GM21390 (cell line): Measurements from ENCODE around the gene COA8.
"Not testable (repeated sequence)": the region's sequence is repeated elsewhere in the genome, so short reads cannot be mapped to it uniquely, and the experiment has no call there.

Source experiments
- ATAC-seq: cut with Tn5 transposase; IDR thresholded peaks from one replicate; pipeline ENCODE4 v1.9.1; 2021; ENCODE audit not compliant: unreplicated experiment

COA8 gene

GRCh38 chr14:103525430-103526246 lies 37.1 kb upstream of the COA8 start:
- not testable (repeated sequence) for ATAC-seq

GRCh38 chr14:103526247-103526913 lies 36.4 kb upstream of the COA8 start:
- no peak for ATAC-seq

GRCh38 chr14:103526914-103527248 lies 35.9 kb upstream of the COA8 start:
- ATAC-seq, result no peak

- peak; percentile 55 for ATAC-seq
Observed at GRCh38 chr14:103527408-103528145, 35.2 kb upstream of the COA8 start.

DNA sequence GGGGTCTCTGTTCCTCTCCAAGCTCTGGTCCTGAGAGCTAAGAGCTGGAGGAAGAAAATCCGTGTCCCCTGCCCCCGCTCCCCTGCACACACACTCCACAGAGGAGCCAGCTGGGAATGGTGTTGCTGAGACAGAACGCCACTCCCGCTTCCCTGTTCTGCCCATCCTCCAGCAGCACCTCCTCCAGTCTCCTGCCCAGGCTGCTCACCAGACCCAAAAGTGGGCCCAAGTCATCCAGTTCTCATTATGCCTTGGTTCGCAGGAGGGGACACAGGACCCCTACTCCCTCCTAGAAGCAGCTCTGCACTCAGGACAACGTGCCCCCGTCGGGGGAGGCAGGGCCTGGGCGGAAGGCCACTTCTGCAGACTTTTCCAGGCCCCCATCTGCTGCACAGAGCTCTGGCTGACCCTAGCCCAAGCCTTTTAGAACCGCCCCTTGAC lies 34.6 kb upstream of the COA8 start:
- no peak for ATAC-seq

DNA sequence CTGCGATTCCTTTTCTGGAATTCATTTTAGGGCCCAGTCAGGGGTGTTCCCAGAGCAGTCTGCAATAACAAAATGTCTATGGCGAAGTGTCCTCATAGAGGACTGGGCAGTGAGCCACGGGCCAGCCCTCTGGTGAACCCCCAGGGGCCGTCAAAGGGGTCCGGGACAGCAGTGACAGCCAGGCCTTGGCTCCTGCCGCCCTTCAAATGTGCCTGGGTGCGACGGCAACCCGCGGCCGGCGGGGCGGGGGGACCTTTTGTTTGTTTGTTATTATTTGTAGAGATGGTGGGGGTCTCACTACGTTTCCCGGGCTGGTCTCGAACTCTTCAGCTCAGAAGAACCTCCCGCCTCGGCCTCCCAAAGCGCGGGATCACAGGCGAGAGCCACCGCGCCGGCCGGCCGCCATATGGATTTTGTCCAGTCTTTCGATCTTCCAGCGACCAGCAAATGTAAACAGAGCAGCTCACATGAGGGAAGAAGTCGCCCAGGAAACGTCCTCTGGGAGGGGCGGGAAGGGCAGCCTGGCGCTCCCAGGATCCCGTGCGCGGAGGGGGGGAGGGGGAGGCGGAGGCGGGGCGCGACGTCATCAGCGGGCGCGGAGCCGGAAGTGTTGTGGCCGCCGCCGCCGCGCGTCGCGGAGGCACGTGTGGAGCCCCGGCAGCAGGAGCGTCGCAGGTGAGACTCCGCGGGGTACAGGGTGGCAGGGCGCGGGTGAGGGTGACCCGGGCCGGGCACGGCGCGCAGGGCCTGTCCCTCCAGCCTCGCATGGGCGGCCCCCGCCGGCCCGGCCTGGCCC lies 34.0 kb upstream of the COA8 start, which contains the start of gene TRMT61A:
Gene TRMT61A (plus strand): TSS at position 610 of the 796 bp plus-strand sequence. CDS start 783 bp downstream, outside the sequence.
- ATAC-seq, result no peak

DNA sequence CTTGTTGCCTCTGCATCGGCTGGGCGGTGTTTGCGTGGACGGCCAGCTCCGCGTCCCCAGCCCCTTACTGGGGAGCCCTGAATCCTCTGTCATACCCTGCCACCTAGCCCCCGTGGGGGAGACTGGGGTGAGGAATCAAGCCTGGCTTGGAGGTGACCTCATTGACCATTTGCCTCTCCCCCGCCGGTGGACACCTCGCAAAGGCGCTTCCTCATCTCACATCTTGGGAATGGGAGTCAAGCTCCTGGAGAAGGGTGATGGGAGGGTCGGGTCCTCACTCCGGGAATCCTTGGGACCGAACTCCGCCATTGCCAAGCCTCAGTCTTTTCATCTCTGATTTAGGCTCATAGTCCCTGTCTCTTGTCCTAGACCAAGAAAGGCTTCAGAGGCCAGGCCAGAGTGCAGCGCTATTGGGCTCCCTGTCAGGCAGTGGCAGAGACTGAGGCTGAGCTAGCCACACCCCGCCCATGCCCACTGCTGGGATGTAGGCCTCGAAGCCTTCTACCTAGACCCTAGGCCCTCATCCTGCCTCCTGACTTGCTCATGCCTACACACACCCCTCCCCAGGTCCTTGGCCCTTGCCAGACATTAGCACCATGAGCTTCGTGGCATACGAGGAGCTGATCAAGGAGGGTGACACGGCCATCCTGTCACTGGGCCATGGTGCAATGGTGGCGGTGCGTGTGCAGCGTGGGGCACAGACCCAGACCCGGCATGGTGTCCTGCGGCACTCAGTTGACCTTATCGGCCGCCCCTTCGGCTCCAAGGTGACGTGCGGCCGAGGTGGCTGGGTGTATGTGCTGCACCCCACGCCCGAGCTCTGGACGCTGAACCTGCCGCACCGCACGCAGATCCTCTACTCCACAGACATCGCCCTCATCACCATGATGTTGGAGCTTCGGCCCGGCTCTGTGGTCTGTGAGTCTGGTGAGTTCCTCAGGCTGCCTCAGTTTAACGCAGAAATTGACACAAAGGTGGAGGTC lies 33.1 kb upstream of the COA8 start:
- no peak for ATAC-seq

GRCh38 chr14:103530390-103530789 lies 32.4 kb upstream of the COA8 start:
- no peak for ATAC-seq

GRCh38 chr14:103530831-103531230 lies 31.9 kb upstream of the COA8 start:
- ATAC-seq, result no peak

GRCh38 chr14:103531421-103532215 lies 31.1 kb upstream of the COA8 start:
- no peak for ATAC-seq

DNA sequence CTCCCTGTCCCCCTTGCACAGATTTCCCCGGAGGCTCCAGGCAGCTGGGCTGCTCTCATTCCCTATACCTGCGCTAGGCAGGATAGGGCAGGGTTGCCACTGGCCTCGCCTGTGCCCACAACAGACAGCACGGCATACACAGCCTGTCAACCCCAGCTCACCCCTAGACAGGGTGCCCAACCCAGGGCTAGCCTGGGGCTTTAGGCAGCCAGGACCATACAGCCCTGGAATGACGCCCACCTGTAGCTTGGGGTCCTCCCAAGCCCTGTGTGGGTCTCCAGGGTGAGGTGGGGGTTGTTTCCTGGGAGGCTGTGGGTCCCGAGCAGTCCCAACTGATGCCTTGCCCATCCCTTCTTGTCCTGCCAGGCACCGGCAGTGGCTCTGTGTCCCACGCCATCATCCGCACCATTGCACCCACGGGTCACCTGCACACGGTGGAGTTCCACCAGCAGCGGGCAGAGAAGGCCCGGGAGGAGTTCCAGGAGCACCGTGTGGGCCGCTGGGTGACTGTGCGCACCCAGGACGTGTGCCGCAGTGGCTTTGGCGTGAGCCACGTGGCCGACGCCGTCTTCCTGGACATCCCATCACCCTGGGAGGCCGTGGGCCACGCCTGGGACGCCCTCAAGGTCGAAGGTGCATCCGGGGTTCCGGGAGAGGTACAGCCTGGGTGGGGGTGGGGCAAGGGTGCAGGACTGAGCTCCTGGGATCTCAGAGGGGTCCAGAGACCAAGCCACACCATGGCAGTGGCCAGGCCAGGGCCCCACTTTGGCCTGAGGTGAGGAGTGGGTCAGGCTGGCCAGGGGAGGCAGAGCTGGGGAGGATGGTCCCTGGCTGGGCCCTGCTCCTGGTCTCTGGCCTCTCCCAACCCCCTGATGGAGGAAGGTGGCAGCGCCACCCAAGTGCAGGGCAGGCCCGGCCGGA lies 30.3 kb upstream of the COA8 start:
- ATAC-seq, result no peak

GRCh38 chr14:103533137-103533998 lies 29.4 kb upstream of the COA8 start:
- no peak for ATAC-seq

GRCh38 chr14:103533999-103534575 lies 28.7 kb upstream of the COA8 start:
- no peak for ATAC-seq

DNA sequence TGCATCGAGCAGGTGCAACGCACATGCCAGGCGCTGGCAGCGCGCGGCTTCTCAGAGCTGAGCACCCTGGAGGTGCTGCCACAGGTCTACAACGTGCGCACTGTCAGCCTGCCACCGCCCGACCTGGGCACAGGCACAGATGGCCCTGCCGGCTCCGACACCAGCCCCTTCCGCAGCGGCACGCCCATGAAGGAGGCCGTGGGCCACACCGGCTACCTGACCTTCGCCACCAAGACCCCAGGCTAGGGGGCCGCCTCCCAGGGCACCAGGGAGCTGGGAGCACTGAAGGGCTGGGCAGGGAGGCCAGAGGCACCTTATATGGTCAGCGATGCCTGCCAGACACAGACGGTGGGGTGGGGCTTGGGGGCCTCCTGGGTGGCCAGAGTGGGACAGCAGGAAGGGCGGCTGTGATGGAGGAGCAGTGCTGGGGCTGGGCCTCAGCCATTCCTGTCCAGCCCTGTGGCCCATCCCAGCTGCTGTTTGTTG lies 28.1 kb upstream of the COA8 start:
- no peak for ATAC-seq

DNA sequence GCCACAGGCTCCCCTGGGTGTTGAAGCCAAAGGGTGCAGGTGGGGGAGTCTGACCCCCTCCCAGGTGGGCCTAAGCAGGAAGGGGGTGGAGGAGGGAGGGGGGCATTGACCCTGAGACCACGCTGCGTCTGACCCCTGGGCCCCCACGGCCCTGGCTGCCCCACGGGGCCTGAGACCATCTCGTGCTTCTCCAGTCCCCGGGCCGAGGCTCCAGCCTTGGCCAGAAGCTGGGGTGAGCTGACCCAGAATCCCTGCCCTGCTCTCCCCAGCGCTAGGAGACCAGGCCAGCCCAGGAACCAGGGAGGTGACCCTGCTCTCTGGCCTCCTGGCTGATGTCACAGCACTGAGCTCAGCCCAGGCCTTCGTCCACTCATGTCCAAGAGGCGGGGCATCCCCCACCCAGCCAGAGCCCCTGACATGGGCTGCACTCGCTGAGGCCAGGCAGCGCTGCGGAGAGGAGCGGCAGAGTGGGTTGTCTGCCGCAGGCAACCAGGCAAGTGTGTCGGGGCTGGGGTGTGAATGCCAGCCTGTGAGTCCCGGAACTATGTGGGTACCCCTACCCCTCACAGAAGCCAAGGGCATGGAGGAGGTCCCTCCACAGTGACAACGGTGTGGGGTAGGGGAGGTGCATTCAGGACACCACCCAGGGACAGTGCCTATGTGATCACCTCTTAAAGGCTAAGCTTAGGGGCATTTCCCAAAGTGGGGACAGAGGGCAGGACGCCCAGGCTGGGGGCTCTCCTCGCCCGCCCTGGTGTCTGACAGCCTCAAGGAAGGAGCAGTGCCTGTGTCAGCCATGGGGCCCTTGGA lies 27.5 kb upstream of the COA8 start:
- no peak for ATAC-seq
